DOHH2 (cell line): ENCODE measurements around the gene STIM2.

Experiments
- CTCF ChIP-seq: fragments of 200-600 bp; sonication (generic); IDR thresholded peaks from one replicate; pipeline ENCODE4 v1.5.1; 2014; ENCODE audit warnings: antibody characterized with exemption, mild to moderate bottlenecking, low read depth, low read length; ENCODE audit not compliant: poor library complexity, severe bottlenecking
- EZH2phosphoT487 ChIP-seq: fragments of 200-600 bp; sonication (generic); IDR thresholded peaks from 2 replicates; pipeline ENCODE4 v1.6.1; 2017; ENCODE audit warnings: borderline replicate concordance, mild to moderate bottlenecking, antibody characterized with exemption, low read length, moderate library complexity, mixed read lengths

- TF ChIP-seq CTCF (no peak), EZH2phosphoT487 (no peak)
These were observed 39.4 kb downstream of the STIM2 start for GRCh38 chr4:26899991-26900390.
